HG02798 (cell line): ENCODE measurements around the gene WDR19.
"Not testable (repeated sequence)": the region's sequence is repeated elsewhere in the genome, so short reads cannot be mapped to it uniquely, and the experiment has no call there.

Experiments
- ATAC-seq: cut with Tn5 transposase; IDR thresholded peaks from one replicate; pipeline ENCODE4 v1.9.1; 2021; ENCODE audit warnings: mild to moderate bottlenecking; ENCODE audit not compliant: unreplicated experiment, poor library complexity

The WDR19 gene

DNA sequence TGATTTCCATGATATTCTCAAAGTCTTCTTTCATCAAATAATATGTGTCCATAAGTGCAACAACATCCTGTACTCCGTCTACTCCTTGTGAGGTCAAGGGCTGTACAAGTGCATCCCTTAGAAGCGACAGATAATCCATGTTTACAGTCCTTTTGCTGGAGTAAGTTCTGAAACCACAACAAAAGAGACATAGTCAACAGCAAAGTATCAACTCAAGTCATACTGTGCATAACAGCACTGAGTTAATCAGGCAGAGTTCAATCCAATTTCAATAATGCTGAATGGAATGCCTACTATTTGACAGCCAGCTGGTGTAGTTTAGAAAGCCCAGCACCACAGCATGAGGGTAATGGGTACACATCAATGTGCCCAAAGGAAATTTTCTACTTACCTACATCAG lies 109.4 kb downstream of the WDR19 start:
- no peak for ATAC-seq

GRCh38 chr4:39292433-39292832 lies 110.1 kb downstream of the WDR19 start:
- not testable (repeated sequence) for ATAC-seq

DNA sequence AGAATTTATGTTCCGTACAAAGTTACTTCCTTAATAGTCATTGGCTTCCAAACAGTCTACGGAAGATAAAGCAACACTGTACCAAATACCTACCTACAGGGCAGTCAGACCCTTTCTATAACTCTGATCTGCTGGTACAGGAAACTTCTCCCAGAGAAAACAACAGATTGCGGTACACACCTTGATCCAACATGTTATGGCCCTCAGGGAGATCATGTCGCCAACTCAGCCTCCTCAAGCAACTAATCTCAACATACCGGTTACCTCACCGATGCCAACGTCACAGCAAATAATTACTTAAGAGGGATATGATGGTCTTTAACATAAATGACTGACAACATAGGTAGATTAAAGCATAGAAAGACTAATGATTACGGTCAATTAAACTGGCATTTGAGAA lies 113.5 kb downstream of the WDR19 start:
- ATAC-seq, result no peak

DNA sequence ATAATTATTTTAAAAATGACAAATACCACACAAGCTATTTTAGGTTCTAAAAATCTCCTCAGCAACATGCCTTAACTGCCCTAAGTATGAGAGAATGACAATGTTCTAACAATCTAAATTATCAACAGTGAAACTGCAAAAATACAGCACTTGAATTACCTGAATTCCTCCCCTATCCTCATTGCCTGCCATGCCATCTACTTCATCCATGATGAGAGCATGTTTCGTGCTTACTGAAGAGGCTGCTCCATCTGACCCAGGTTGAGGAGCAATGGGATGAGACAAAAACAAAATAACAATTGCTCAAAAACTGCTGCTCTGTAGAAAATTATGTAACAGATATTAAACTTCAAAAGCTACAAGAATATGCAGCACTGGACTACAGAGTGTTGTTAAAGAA lies 120.6 kb downstream of the WDR19 start:
- no peak for ATAC-seq

DNA sequence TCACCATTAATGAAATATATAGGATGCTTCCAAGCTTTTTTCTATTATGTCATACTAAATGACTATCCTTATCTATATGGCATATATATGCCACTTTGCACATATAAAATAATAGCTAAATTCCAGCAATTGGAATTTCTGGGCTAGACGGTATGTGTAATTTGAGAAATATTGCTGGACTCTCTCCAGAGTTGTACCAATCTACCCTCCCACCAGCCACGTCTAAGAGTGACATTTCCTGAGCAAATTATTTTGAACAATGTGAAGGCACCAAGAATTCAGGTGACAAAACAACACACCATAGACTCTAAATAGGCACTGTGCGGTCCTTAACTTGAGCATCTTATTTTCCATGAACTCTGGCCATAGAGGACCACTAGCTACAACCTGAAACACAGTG lies 121.5 kb downstream of the WDR19 start:
- ATAC-seq, result no peak

GRCh38 chr4:39304651-39305050 lies 122.3 kb downstream of the WDR19 start:
- ATAC-seq, result no peak

DNA sequence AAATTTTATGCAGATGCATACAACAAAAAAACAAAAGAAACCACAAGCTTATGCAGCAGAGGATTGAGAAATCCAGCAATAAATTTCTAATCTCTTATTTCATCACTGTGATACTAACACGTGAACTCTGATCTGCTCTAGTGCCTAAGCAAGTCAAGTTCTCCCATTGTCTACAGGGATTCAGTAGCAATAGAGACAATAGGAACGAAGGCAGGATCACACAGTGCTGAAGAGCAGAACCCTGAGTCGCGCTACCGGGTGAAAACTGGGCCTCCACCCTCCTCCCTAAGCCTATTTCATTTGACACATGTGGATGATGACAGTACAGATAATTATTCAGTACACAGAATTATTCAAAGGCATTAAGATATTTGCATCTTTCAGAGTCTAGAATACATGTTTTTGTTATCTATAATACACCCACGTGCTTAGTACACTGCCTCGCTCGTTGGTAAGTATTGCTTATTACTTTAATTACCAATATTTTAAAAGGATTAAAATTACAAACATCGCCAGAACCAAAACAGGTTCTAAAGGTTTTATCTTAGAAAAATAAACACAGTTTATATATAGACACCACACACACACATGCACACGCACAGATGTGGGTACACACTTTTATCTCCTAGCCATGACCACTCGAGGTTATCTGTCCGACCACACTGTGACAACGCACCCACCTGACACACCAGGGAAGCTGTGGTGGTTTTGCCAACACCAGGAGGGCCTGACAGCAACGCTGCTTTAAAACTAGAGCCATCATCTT lies 123.8 kb downstream of the WDR19 start:
- no peak for ATAC-seq

DNA sequence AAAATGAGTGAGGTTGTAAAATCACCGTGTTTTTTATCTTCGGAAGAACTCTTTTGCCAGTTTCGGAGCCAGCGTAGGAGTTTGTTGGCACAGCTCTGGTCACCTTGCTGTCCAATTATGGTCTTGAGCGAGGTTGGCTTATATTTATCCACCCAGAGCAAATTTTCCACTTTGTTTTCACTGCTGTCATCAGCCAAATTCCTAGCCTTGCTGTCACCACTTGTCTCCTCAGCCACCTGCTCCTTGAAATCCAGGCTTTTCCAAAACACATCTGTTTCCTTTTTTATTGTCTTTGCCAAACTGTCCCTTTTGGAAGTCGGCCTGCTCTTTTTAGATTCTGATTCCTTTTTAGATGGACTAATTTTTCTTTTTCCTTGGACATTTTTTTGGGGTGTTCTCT lies 126.3 kb downstream of the WDR19 start:
- ATAC-seq, result no peak

DNA sequence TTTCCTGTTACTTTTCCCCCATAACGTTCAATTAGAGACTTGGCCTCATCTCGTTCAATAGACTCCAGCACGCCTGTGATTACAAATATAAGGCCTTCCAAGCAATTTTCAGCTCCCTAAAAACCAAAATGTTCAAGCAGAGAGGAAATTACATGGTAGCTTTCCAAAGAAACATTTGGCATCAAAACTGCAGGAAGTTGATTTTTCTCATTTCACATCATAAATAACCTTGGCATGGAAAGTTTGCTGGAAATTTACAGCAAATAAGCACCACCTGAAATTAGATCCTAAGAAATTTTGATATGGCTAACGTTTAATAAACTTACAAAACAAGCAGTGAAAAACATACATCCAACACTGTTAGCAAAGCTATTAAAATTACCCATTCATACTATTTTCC lies 130.5 kb downstream of the WDR19 start:
- ATAC-seq, result no peak

GRCh38 chr4:39319676-39320075 lies 137.3 kb downstream of the WDR19 start:
- no peak for ATAC-seq

DNA sequence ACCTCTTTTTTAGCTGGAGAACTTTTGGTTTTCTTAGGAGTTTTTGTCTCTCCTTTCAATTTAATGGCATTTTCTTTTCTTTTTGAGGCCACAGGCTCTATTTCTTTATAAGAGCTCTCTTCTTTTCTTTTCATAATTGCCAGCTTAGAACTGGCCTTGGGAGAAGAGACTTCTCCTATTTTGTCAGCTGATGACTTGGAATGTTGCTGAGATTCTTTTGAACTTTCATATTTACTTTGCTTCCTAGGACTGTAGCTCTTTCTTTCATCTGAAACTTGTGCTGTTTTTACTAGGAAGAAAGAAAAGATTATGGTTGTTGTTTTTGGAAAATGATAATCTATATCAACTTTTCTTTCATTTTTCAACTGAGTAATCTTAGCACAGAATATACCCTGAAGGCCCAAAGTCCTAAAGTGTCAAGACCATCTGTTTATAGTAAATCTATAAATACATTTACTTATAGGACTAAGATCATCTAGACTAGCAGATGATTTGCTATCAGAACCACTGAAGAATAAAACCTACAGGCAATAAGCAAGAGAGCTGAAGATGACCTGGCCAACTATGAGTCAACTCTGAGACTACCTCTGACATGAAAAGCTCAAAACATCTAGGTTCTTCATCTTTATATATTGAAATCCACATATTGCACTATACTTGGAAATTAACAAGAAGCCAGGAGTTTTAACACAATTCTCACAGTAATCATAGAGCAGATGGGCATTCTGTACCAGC lies 138.2 kb downstream of the WDR19 start:
- ATAC-seq, result no peak

GRCh38 chr4:39323821-39324220 lies 141.5 kb downstream of the WDR19 start:
- no peak for ATAC-seq

DNA sequence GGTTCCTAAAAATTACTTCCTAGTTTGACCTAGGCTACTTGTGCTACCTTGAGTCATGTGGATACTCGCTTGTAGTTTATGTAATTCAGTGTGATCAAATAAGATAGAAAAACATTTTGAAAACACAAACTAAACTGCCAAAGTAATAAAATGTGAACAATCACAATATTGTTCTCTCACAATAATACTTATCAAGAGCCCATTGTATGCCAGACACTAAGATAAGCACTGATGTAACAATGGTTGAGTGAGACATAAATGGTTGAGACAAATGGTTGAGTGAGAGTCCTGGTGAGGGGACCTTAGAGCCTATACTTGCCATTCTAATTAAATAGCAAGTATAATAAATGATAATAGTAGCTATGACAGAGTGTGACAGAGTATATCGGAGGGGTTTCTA lies 142.1 kb downstream of the WDR19 start:
- ATAC-seq, result no peak

GRCh38 chr4:39324897-39325613 lies 142.7 kb downstream of the WDR19 start:
- ATAC-seq, result no peak

GRCh38 chr4:39326468-39326977 lies 144.2 kb downstream of the WDR19 start:
- ATAC-seq, result no peak

GRCh38 chr4:39330353-39330752 lies 148.0 kb downstream of the WDR19 start:
- ATAC-seq, result no peak

DNA sequence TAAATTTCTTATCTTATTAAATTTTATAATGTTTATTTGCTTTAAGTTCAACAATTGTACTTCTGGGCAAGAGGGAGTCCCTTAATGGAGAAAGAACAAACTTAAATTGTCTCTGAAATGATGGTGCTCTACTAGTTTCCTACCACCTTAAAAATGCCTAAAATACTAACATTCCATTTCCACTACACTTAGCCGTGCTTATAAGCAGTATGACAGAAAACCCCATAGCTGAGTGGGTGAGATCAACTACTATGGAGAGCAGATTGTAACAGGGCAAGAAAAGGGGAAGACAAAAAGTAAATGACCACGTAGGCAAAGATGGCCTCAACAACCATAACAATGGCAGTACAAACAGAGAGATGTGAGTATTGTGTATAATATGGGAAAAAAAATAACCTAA lies 148.9 kb downstream of the WDR19 start:
- no peak for ATAC-seq
